ENCODE data around the gene PTPRT.

The PTPRT gene

DNA sequence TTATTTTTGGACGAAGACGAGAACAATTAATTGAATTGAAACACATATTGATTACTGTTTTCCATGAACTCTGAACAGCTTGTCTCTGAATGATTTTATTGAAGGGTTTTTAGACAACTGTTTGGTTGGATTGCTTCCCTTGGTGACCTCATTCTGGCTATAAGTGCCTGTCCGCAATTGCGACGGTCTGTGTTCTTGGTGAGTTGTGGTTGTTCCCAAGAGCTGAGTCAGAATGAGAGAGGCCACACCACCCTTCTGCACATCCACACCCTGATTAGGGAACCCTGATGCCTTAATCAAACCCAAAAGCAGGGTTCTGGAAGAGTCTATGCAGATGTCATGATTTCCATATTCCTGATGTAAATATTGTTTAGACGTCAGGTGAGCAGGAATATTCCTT, 747.0 kb downstream of the PTPRT start:
- intact Hi-C loops (cut with DNase I), result no loop called here
- DNase-seq, result peak in 1 of 10 donors; percentile 45

- intact Hi-C loops (cut with DNase I), result no loop called here
Measured at GRCh38 chr20:42441864-42442331, 747.8 kb downstream of the PTPRT start.

GRCh38 chr20:42441196-42441863, 748.4 kb downstream of the PTPRT start:
- intact Hi-C loops (cut with DNase I), result no loop called here
- peak in 5 of 10 donors; percentile 17 to 85 (median 60) for DNase-seq

More at GRCh38 chr20:42441864-42442331, 747.8 kb downstream of the PTPRT start:
- peak in 5 of 10 donors; percentile 8 to 81 (median 25) for DNase-seq

DNA sequence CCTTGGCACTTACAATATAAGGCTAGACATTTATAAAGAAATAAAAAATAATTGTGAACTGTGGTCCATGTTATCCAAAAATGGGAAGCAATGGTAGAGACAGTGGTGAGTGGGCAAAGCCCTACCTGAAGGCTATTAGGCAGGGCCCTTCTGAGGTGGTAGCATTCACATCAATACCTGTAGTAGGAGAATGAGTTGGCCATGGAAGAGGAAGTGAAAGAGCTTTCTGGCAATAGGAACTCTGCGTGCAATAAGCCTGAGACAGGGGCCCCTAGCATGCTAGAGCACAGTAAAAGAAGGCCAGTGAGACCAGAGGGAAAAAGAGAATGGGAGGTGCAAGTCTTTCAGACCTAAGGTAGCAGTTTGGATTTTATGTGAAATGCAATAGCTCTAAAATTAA, 754.5 kb downstream of the PTPRT start:
- intact Hi-C loops (cut with DNase I), result no loop called here
- DNase-seq, result no peak

DNA sequence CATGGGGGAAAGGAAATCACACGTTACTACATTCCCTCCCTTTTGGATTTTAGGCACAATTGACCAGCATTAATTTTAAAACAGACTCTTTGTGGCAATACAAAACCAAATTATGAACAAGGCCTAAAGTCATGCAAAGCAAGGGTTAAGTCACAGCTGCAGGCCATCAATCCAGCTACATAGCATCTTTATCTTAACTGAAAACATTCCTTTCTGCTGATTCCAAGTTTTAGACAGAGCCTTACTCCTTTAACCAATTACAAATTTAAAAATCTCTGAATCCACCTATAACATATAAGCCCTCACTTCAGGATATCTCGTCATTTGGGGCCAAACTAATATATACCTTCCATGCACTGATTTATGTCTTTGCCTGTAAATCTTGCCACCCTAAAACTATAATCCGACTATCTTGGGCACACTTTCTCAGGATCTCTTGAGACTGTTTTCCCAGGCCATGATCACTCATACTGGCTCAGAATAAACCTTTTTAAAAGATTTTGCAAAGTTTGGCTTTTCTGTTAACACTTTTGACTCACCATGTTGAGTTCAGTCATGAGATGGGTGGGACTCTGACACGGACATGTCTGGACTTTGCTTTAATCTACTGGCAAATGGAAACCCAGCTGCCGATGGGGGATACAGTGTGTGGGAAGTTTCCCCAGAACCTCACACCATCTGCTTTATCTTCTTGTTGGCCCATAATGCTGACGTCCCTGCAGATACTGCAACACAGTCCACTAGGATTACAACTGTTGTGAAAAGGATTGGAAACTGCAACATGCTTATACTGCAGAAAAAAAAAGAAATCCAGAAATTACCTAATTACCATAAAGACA, 757.0 kb downstream of the PTPRT start:
- no peak for DNase-seq

DNA sequence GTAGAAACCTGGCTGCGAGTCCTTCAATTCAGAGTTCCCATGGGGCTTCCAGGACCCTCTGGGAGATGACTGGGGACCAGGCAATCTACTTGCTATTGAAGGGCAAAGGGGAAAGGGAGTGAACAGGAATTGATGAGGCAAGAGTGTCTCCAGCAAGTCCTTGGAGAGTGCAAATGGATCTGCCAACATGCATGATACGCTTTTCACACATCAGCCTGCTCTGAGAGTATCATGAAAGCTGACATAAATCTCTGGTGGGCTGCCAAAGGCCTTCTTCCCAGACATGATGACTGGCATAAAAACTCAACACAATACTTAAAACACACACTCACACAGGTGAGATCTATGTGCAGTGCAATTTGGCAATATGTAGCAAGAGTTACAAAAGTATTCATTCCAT, 759.1 kb downstream of the PTPRT start:
- intact Hi-C loops (cut with DNase I), result no loop called here
- peak in 1 of 10 donors; percentile 27 for DNase-seq

More for the DNA sequence above, 757.0 kb downstream of the PTPRT start:
- intact Hi-C loops (cut with DNase I), result no loop called here

DNA sequence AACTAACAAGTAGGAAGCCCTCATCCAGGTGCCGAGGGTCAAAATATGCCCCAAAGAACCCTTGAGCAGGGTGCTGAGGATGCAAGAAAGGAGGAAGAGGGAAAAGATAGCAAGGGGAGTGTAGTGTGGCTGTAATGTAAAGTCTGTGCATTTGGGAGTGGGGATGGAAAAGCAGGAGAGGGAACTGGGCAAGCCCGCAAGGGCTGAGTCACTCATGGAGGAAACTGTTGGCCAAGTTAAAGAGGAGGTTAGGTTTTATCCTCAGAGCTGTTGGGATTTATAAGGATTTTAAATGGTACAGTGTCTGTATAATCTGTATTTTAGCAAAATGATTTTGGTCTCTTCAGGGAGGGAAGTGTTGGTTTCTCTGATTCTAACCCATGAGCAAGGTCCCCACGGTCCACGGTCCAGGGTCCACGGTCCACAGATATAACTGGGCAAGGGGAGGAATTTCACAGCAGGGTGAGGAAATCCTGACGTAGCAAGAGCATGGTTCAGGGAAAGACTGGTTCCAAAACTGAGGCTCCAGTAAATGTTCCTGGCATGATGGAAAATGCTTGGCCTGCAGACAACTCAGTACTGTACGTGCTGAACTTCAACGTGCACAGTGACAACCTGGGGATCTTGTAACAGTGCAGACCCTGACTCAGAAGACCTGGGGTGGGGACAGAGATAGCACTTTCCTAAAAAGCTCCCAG, 759.8 kb downstream of the PTPRT start:
- intact Hi-C loops (cut with DNase I), result no loop called here
- DNase-seq, result no peak

DNA sequence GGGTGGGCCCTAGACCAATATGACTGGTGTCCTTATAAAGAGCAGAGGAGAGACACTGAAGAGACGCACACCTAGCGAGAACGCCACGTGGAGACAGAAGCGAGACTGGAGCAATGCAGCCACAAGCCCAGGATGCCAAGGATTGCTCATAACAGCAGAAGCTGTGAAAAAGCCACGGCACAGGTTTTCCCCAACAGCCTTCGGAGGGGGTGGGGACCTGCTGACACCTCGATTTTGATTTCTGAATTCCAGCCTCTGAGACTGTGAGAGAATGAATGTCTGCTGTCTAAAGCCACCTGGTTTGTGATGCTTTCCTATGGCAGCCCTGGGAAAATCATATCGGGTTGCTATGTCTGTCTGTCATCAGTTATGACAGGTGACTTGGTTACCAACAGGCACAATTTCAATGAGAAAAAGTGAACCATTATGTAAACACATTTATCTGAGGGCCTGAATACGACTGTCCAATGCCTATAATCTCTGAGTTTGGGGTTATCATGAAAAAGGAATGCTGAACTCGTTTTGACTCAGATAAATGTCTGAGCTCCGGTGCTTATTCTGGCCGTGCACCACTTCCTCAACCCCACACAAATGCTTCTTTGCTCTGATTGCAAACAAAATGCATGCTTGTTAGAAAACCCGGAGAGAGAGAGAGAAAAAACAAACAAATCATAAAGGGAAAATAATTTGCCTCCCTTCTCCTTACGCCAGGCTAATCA, 769.7 kb downstream of the PTPRT start:
- intact Hi-C loops (cut with DNase I), result no loop called here
- no peak for DNase-seq

DNA sequence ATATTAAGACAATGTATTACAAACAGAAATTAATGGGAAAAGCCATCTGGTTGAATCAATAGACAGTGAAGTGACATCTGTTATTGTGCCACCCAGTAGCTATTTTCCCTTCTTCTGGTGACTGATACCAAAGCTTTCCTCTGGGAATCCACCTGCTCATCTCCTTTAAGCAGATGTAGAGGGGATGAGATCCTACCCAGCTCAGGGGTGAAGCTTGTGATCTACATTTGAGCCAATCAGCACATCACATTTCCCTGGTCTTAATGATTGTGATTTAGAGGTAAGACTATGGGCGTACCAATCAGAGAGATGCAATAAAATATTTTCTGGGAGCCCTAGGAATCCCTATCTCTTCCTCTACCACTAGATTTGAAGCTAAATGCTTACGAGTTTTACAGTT, 782.9 kb downstream of the PTPRT start:
- no peak for DNase-seq
- intact Hi-C loops (cut with DNase I), result no loop called here

GRCh38 chr20:42402455-42402854, 787.3 kb downstream of the PTPRT start:
- intact Hi-C loops (cut with DNase I), result no loop called here

DNA sequence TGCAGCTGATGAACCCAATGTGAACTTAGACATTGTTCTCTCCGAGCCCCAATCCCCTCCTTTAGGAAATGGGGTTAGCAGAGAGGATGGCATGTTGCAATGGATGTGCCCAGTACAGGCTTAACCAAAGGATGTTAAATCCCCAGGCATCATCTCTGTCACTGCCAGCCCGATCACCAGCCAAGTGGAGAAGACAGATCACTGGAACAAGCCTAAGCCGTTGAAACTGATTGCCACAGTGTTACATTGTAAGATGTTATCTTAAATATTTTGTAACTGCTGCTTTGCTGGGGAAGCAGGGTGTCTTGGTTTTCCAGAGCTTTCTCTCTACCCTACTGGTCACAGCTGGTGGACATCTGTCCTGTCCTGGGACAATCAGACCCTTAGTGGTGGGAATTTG, 788.1 kb downstream of the PTPRT start:
- DNase-seq, result no peak
- intact Hi-C loops (cut with DNase I), result no loop called here

More at GRCh38 chr20:42402455-42402854, 787.3 kb downstream of the PTPRT start:
- DNase-seq, result no peak

DNA sequence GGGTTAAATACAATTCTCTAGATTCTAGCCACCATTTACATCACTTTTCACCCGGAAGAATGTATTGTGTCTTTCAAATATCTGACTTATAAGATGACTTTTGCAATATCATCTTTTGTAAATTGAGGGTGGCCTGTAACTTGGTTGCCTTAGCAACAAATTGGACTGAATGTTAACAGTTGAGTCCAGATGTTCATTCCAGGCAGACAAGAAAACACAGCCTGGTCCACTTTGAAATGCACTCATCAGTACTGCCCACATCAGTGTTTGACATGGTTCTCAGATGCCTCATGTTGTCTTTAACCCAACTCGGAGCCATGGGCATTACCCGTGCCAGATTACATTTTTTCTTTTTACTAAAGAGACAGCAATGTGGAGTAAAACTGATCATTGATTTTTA, 789.9 kb downstream of the PTPRT start:
- no peak for DNase-seq
- intact Hi-C loops (cut with DNase I), result no loop called here

- DNase-seq, result no peak
- intact Hi-C loops (cut with DNase I), result no loop called here
Measured at GRCh38 chr20:42392442-42392841, 797.3 kb downstream of the PTPRT start.

GRCh38 chr20:42391807-42392206, 797.9 kb downstream of the PTPRT start:
- no peak for DNase-seq
- intact Hi-C loops (cut with DNase I), result no loop called here

DNA sequence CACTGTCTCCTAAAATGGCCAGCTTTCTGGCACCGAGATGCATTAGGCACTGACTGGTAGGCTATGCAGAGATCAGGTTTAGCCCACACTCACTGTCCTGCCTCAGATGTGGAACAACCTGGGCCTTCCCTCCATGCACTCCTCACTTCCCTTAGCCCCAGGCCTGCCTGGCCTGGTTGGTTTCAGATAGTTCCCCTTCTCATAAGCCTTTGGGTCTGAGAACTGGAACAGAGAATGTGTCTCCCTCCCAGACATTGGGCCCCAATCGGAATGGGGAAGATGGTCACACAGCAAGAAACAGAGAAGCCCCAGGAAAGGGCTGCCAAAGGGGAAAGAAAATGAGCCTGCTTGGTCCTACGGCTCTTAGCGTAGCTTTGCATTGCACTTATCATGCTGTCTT, 809.4 kb downstream of the PTPRT start:
- intact Hi-C loops (cut with DNase I), result no loop called here
- DNase-seq, result peak in 1 of 10 donors; percentile 49

DNA sequence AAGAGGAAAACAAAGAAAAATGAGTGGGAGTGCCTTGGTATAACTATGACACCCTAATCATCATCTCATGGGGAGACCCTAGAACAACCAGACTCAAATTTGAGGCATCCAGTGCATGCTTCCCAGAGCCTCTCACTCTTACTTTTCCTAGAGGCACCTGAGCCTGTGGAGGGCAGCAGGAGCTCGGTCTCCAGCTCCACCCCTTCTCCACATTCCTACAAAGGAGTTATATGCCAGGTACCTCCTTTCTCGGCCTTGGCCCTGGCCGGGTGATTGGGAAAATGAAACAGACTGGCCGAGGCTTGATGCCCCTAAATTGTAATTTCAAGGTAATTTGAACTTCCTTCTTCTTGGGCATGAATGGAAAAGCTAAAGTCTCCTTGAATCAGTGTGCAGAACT, 810.3 kb downstream of the PTPRT start:
- intact Hi-C loops (cut with DNase I), result no loop called here
- no peak for DNase-seq

GRCh38 chr20:42378826-42379225, 810.9 kb downstream of the PTPRT start:
- intact Hi-C loops (cut with DNase I), result no loop called here
- peak in 2 of 10 donors; percentile 19 to 84 for DNase-seq

GRCh38 chr20:42376131-42376530, 813.6 kb downstream of the PTPRT start:
- intact Hi-C loops (cut with DNase I), result no loop called here
- DNase-seq, result no peak

DNA sequence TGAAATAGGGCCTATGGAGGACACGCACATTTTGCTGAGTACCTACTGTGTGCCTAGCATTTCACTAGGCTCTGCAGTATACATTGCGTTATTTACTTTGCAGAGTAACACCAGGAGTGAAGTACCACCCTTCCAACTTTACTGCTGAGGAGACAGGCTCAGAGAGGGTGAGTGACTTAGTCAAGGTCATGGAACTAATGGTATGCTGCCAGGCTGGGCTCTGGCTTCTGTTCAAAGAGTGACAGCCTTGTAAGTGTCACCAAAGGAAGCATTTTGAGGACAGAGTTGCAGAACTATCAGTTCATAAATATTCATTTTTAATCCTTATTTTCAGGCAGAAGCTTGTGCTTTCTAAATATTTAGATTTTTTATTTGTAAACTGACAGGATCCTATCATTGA, 816.7 kb downstream of the PTPRT start:
- intact Hi-C loops (cut with DNase I), result no loop called here
- DNase-seq, result no peak

DNA sequence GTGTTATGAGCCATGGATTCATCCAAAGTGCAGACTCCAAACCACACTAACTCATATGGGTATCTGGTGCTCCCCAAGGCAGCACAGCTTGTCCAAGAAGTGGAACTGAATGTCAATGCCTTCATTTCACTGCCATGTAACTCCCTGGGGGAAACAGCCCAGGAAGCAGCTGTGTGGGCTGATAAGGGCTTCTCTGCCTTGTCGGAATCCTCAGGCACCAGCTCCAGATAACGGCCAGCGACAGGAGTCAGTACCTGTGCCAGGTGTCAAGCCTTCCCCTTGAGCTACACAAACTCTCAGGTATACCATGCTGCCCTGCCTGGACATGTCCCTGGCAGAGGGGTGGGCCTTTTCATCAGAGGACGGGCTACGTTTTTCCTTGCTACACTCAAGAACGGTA, 819.6 kb downstream of the PTPRT start:
- intact Hi-C loops (cut with DNase I), result no loop called here
- DNase-seq, result no peak
